GM12878 (cell line): ENCODE results near the gene MALRD1. TPM values are rescaled to one million over a fixed set of nuclear protein-coding genes. Genes with fewer than 3 reads are reported as not detected.

Source experiments
- ATAC-seq: fragments of 200-7000 bp; cut with Tn5 transposase; 3 replicates; pipeline ENCODE4 v1.9.1; 2020; ENCODE audit warnings: mild to moderate bottlenecking, moderate library complexity
- BruUV-seq: library from RNA; stranded (reverse); fragments of 400-500 nt; replicated peaks from 2 replicates; lab custom pipeline; 2021; lab: Mats Ljungman, UMichigan
- CTCF ChIA-PET: fragments of 300-600 bp; sonication (Branson Sonifier 250); formaldehyde crosslinking; extraction: SDS; loops from one replicate; lab custom pipeline; 2021; ENCODE audit warnings: inconsistent platforms; lab: Yijun Ruan, JAX
- POLR2A ChIA-PET: fragments of 350-600 bp; formaldehyde crosslinking; extraction: SDS; loops from one replicate; lab custom pipeline; 2021; ENCODE audit warnings: inconsistent platforms; lab: Charles Lee
- RAD21 ChIA-PET: fragments of 300-600 bp; sonication (Branson Sonifier 250); formaldehyde crosslinking; loops from one replicate; lab custom pipeline; 2023; ENCODE audit warnings: antibody characterized with exemption; ENCODE audit not compliant: unreplicated experiment; lab: Charles Lee
- SMC1A ChIA-PET: fragments of 300-600 bp; sonication (Branson Sonifier 250); formaldehyde crosslinking; loops from one replicate; lab custom pipeline; 2023; ENCODE audit not compliant: unreplicated experiment, uncharacterized antibody; lab: Charles Lee
- DNase-seq: peaks from one replicate; pipeline ENCODE4 v3.0.0-alpha.2; 2011; ENCODE audit warnings: low read depth, low spot score
- FAIRE-seq: peaks from 3 replicates; lab custom pipeline; 2011; peaks lifted over from hg19 to GRCh38; lab: Jason Lieb, UNC
- H2AFZ ChIP-seq: 2 replicates; pipeline ENCODE4 v1.6.0; 2011; ENCODE audit warnings: low read depth, low read length, control low read depth; ENCODE audit not compliant: control insufficient read depth
- H3K27ac ChIP-seq: 2 replicates; pipeline ENCODE4 v1.5.1; 2011; ENCODE audit warnings: control low read depth; ENCODE audit not compliant: control insufficient read depth, insufficient read depth
- H3K27me3 ChIP-seq, 2 experiments: replicated peaks in 1 of 2; 2 replicates each; pipeline versions ENCODE4 v1.6.0 to v1.6.1; 2011; ENCODE audit warnings: low read length in 1 of 2; ENCODE audit not compliant: control insufficient read depth in 2 of 2, insufficient read depth in 2 of 2
- H3K36me3 ChIP-seq, 2 experiments: 2 replicates each; pipeline ENCODE4 v1.5.1; 2011; ENCODE audit warnings: low read length in 1 of 2; ENCODE audit not compliant: control insufficient read depth in 2 of 2, insufficient read depth in 2 of 2
- H3K4me1 ChIP-seq: 2 replicates; pipeline ENCODE4 v1.6.1; 2011; ENCODE audit warnings: mild to moderate bottlenecking, low read length, moderate library complexity, mixed read lengths; ENCODE audit not compliant: control insufficient read depth, insufficient read depth
- H3K4me2 ChIP-seq: 2 replicates; pipeline ENCODE4 v1.6.0; 2011; ENCODE audit warnings: control low read depth; ENCODE audit not compliant: control insufficient read depth, insufficient read depth
- H3K4me3 ChIP-seq: fragments of 200-600 bp; sonication (generic); 2 replicates; pipeline ENCODE4 v1.5.1; 2016
- H3K79me2 ChIP-seq: 2 replicates; pipeline ENCODE4 v1.6.0; 2011; ENCODE audit warnings: low read length; ENCODE audit not compliant: control insufficient read depth, insufficient read depth
- H3K9ac ChIP-seq: 2 replicates; pipeline ENCODE4 v1.8.0; 2011; ENCODE audit warnings: low read length, control low read depth, mixed read lengths; ENCODE audit not compliant: control insufficient read depth, insufficient read depth
- H3K9me3 ChIP-seq: replicated peaks from 3 replicates; pipeline ENCODE4 v1.5.1; 2011; ENCODE audit warnings: mild to moderate bottlenecking, low read length; ENCODE audit not compliant: control insufficient read depth, insufficient read depth
- H4K20me1 ChIP-seq: 2 replicates; pipeline ENCODE4 v1.6.0; 2011; ENCODE audit not compliant: control insufficient read depth, insufficient read depth
- BCL11A ChIP-seq: IDR thresholded peaks from 2 replicates; pipeline ENCODE4 v1.6.1; 2011; ENCODE audit warnings: low read depth, low read length
- BHLHE40 ChIP-seq, 2 experiments: fragments of 450-650 bp in 1 of 2; IDR thresholded peaks; 2 replicates each; pipeline ENCODE4 v1.6.1; 2011 to 2017; ENCODE audit warnings: low read depth in 2 of 2, borderline replicate concordance in 1 of 2, improper control_type of control experiment in 1 of 2, low read length in 1 of 2, mild to moderate bottlenecking in 1 of 2
- CBX3 ChIP-seq: fragments of 200-600 bp; sonication (generic); IDR thresholded peaks from 2 replicates; pipeline ENCODE4 v1.6.1; 2016; ENCODE audit warnings: low read depth, borderline replicate concordance
- CREM ChIP-seq: IDR thresholded peaks from 2 replicates; pipeline ENCODE4 v1.6.1; 2014; ENCODE audit warnings: antibody characterized with exemption, low read depth
- EP300 ChIP-seq, 2 experiments: fragments of 150-350 bp in 1 of 2; IDR thresholded peaks; 2 replicates each; pipeline ENCODE4 v1.6.1; 2011 to 2012; ENCODE audit warnings: low read depth in 2 of 2, low read length in 2 of 2, borderline replicate concordance in 1 of 2, improper control_type of control experiment in 1 of 2, inconsistent platforms in 1 of 2; ENCODE audit not compliant: control insufficient read depth in 1 of 2
- HCFC1 ChIP-seq: fragments of 150-350 bp; IDR thresholded peaks from 2 replicates; pipeline ENCODE4 v1.6.1; 2014; ENCODE audit warnings: low read length
- NR2C1 ChIP-seq: fragments of 450-650 bp; IDR thresholded peaks from 2 replicates; pipeline ENCODE4 v1.6.1; 2017; ENCODE audit warnings: antibody characterized with exemption, mild to moderate bottlenecking, moderate library complexity
- PML ChIP-seq: IDR thresholded peaks from 2 replicates; pipeline ENCODE4 v1.6.1; 2012; ENCODE audit warnings: low read length, inconsistent platforms
- POLR2AphosphoS2 ChIP-seq: IDR thresholded peaks from 2 replicates; pipeline ENCODE4 v1.6.1; 2011; ENCODE audit warnings: low read depth, mild to moderate bottlenecking, low read length, improper control_type of control experiment, moderate library complexity
- POU2F2 ChIP-seq: IDR thresholded peaks from 3 replicates; pipeline ENCODE4 v1.6.1; 2011; ENCODE audit warnings: low read depth, mild to moderate bottlenecking, low read length, borderline replicate concordance
- RAD21 ChIP-seq: IDR thresholded peaks from 2 replicates; pipeline ENCODE4 v1.6.1; 2011; ENCODE audit warnings: mild to moderate bottlenecking, low read depth, low read length, moderate library complexity; ENCODE audit not compliant: insufficient read depth
- RFX5 ChIP-seq: IDR thresholded peaks from 2 replicates; pipeline ENCODE4 v1.6.1; 2011; ENCODE audit warnings: low read depth, low read length, improper control_type of control experiment
- SIN3A ChIP-seq: IDR thresholded peaks from 2 replicates; pipeline ENCODE4 v1.6.1; 2012; ENCODE audit warnings: low read depth, low read length, improper control_type of control experiment
- SKIL ChIP-seq: fragments of 450-650 bp; IDR thresholded peaks from 2 replicates; pipeline ENCODE4 v1.6.1; 2017; ENCODE audit warnings: mild to moderate bottlenecking, low read depth, inconsistent platforms; ENCODE audit not compliant: poor library complexity, severe bottlenecking
- SMAD1 ChIP-seq: fragments of 450-650 bp; IDR thresholded peaks from 2 replicates; pipeline ENCODE4 v1.6.1; 2018; ENCODE audit warnings: mild to moderate bottlenecking, low read depth; ENCODE audit not compliant: partially characterized antibody
- SREBF2 ChIP-seq: IDR thresholded peaks from 2 replicates; pipeline ENCODE4 v1.6.1; 2012; ENCODE audit warnings: mild to moderate bottlenecking, low read length
- ZSCAN29 ChIP-seq: fragments of 450-650 bp; IDR thresholded peaks from 2 replicates; pipeline ENCODE4 v1.6.1; 2017; ENCODE audit warnings: mild to moderate bottlenecking, moderate library complexity
- WGBS: methylation state at CpG from one replicate; pipeline ENCODE4 v1.1.6; 2016; ENCODE audit warnings: low lambda C conversion rate; ENCODE audit not compliant: insufficient replicate concordance, insufficient coverage; ENCODE audit errors: missing lambda C conversion rate; 5-methylcytosine and 5-hydroxymethylcytosine counted together
- in situ Hi-C: fragments of 300-500 bp; cut with MboI; formaldehyde crosslinking; loops from 9 replicates; pipeline ENCODE4 v1.14.3; 2018; ENCODE audit warnings: mixed read lengths
- intact Hi-C: fragments of 100-400 bp; cut with micrococcal nuclease; formaldehyde crosslinking; loops from one replicate; pipeline ENCODE4 v1.14.2; 2022; ENCODE audit not compliant: unreplicated experiment
- polyA plus RNA-seq, 11 experiments: library from polyadenylated mRNA; depleted of rRNA in 4 of 11; unstranded in 6 of 11; stranded (reverse) in 5 of 11; fragments of >200 nt; fragmentation: Nextera tagmentation in 4 of 11; fragmentation: Illumina TruSeq in 1 of 11; extraction: Ambion mirVana in 4 of 11; extraction: Trizol in 1 of 11; gene quantifications; 1 replicate in 1 of 11; 2 replicates in 10 of 11; pipeline versions ENCODE4 v1.2.1 to v1.2.3, GENCODE V29; 2011 to 2016; ENCODE audit warnings: inconsistent platforms in 2 of 11, missing spikeins in 2 of 11, low read depth in 1 of 11
- total RNA-seq, 4 experiments: library from RNA; depleted of rRNA in 3 of 4; stranded (reverse); fragments of >200 nt in 3 of 4; fragmentation: Illumina TruSeq in 1 of 4; extraction: Trizol in 1 of 4; gene quantifications; 2 replicates each; pipeline versions ENCODE4 v1.2.1 to v1.2.3, GENCODE V29; 2013 to 2021
- TF ChIP-seq, protein P1 (sequence below): IDR thresholded peaks from 2 replicates; pipeline ENCODE4 v1.6.1; 2011; ENCODE audit warnings: mild to moderate bottlenecking, low read depth, low read length, moderate library complexity; ENCODE audit not compliant: insufficient replicate concordance

Gene MALRD1
- total and polyA plus RNA-seq, 10 of the 15 experiments (the other 5 are each of a cell fraction or from before 2014, with no cell fraction given) = 0.12 to 6.6 (median 0.26) TPM; not detected in 2

GRCh38 chr10:19204246-19204917, 155.8 kb downstream of the MALRD1 start (continued):
- TF ChIP-seq, protein P1, sequence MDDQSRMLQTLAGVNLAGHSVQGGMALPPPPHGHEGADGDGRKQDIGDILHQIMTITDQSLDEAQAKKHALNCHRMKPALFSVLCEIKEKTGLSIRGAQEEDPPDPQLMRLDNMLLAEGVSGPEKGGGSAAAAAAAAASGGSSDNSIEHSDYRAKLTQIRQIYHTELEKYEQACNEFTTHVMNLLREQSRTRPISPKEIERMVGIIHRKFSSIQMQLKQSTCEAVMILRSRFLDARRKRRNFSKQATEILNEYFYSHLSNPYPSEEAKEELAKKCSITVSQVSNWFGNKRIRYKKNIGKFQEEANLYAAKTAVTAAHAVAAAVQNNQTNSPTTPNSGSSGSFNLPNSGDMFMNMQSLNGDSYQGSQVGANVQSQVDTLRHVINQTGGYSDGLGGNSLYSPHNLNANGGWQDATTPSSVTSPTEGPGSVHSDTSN = no peak
- TF ChIP-seq CBX3 (no peak), HCFC1 (no peak), PML (no peak), SKIL (no peak)

- 39% methylated on average over 3 of the region's 3 CpGs for WGBS
- intact Hi-C loops (no loop called here), in situ Hi-C loops (no loop called here)
- Histone ChIP-seq H3K4me1 (no peaks in the 10 kb centered on the region), H3K4me3 (no peak overlapping the region), H3K9ac (no peak overlapping the region), H3K36me3 (no peaks in the 10 kb centered on the region), H3K79me2 (no peaks in the 10 kb centered on the region), H3K9me3 (no peaks in the 10 kb centered on the region), H3K27ac (no peak overlapping the region), H4K20me1 (no peaks in the 10 kb centered on the region), H3K4me2 (no peak overlapping the region), H3K27me3 (no peaks in the 10 kb centered on the region), H2AFZ (no peak overlapping the region)
- ATAC-seq (no peak), DNase-seq (no peak), FAIRE-seq (no peak)
- POLR2A ChIA-PET = no interaction called here
- BruUV-seq = no TSS peak
- SMC1A ChIA-PET = interaction anchor here (1.1 kb wide), 1 partner anchor 37 kb away, joined by 4 read pairs; no protein-coding TSS in a partner anchor
- CTCF ChIA-PET = interaction anchor here (1.2 kb wide), 1 partner anchor 15 kb away, joined by 5 read pairs; no protein-coding TSS in a partner anchor
- RAD21 ChIA-PET = interaction anchor here (1.1 to 1.9 kb wide), 2 partner anchors 9 to 37 kb away, joined by 4 to 6 read pairs; no protein-coding TSS in a partner anchor
- TF ChIP-seq BHLHE40 (IDR thresholded peaks at IDR 0.05; ENCODE audit: borderline replicate concordance in 1 of 2, low read depth in 2 of 2, low read length in 1 of 2) = no peak
- no peak for TF ChIP-seq NR2C1
- TF ChIP-seq RFX5 = no peak
- no peak for TF ChIP-seq CREM
- TF ChIP-seq EP300 (IDR thresholded peaks at IDR 0.05; ENCODE audit: borderline replicate concordance in 1 of 2, control insufficient read depth in 1 of 2, low read depth in 2 of 2, low read length in 2 of 2) = no peak
- TF ChIP-seq RAD21 = no peak
- no peak for TF ChIP-seq ZSCAN29
- TF ChIP-seq POLR2AphosphoS2 = no peak
- TF ChIP-seq BCL11A = no peak
- no peak for TF ChIP-seq SREBF2
- TF ChIP-seq SMAD1 = no peak
- no peak for TF ChIP-seq POU2F2
- no peak for TF ChIP-seq SIN3A
Observed at GRCh38 chr10:19209319-19209718, 160.7 kb downstream of the MALRD1 start.
